GM12878 (cell line): ENCODE results near the gene TRDN. TPM values are rescaled to one million over a fixed set of nuclear protein-coding genes. Genes with fewer than 3 reads are reported as not detected.

Source experiments
- polyA plus RNA-seq, 11 experiments: library from polyadenylated mRNA; depleted of rRNA in 4 of 11; unstranded in 6 of 11; stranded (reverse) in 5 of 11; fragments of >200 nt; fragmentation: Nextera tagmentation in 4 of 11; fragmentation: Illumina TruSeq in 1 of 11; extraction: Ambion mirVana in 4 of 11; extraction: Trizol in 1 of 11; gene quantifications; 1 replicate in 1 of 11; 2 replicates in 10 of 11; pipeline versions ENCODE4 v1.2.1 to v1.2.3, GENCODE V29; 2011 to 2016; ENCODE audit warnings: inconsistent platforms in 2 of 11, missing spikeins in 2 of 11, low read depth in 1 of 11
- total RNA-seq, 4 experiments: library from RNA; depleted of rRNA in 3 of 4; stranded (reverse); fragments of >200 nt in 3 of 4; fragmentation: Illumina TruSeq in 1 of 4; extraction: Trizol in 1 of 4; gene quantifications; 2 replicates each; pipeline versions ENCODE4 v1.2.1 to v1.2.3, GENCODE V29; 2013 to 2021

TRDN gene
- total and polyA plus RNA-seq, 10 of the 15 experiments (the other 5 are each of a cell fraction or from before 2014, with no cell fraction given): not detected

Other genes with a start within 250 kb of the TRDN start
- not detected in 2 replicates for gene NKAIN2, start 166.9 kb upstream of the TRDN start, total RNA-seq (2014; rRNA removed)
- not detected in 2 replicates for gene NKAIN2, start 166.9 kb upstream of the TRDN start, total RNA-seq (2014; rRNA removed; fragmentation: Illumina TruSeq; extraction: Trizol)
- gene NKAIN2, start 166.9 kb upstream of the TRDN start, total RNA-seq (2021): not detected in 2 replicates
- 0.03 TPM in 1 of 2 replicates, not detected in the other for gene NKAIN2, start 166.9 kb upstream of the TRDN start, polyA plus RNA-seq (2011; rRNA removed)
- not detected in 2 replicates for gene NKAIN2, start 166.9 kb upstream of the TRDN start, polyA plus RNA-seq (2014; fragmentation: Illumina TruSeq; extraction: Trizol)
- not detected for gene NKAIN2, start 166.9 kb upstream of the TRDN start, polyA plus RNA-seq (2014; fragmentation: Nextera tagmentation; extraction: Ambion mirVana)
- gene NKAIN2, start 166.9 kb upstream of the TRDN start, polyA plus RNA-seq (2014; rRNA removed): not detected in 2 replicates
- not detected for gene NKAIN2, start 166.9 kb upstream of the TRDN start, polyA plus RNA-seq (2016; fragmentation: Nextera tagmentation; extraction: Ambion mirVana)